GM19099 (cell line): ENCODE data around the gene TRIAP1.

Experiments used
- POLR2A ChIP-seq: IDR thresholded peaks from 3 replicates; pipeline ENCODE4 v1.6.1; 2011; ENCODE audit warnings: low read depth; ENCODE audit not compliant: insufficient read length; ENCODE audit errors: extremely low read depth

TRIAP1 gene

DNA sequence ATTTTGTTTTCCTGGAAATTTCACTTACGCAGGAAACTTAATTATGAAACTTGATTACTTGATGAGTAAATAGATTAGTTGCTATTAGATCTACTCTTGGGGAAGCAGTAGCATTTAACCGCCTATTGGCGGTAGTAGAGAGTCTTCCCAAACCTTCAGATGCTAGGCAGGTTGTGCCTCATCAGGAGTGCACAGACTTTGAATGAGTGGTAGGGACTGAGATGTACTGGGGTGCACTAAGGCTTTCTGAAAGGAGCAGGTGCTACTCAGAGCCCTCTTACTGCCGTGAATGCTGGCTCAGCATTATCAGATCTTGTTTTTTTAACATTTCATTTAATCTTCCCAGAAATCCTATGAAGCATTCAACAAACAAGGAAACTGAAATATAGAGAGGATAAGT is 7.8 kb upstream of the TRIAP1 start:
- TF ChIP-seq POLR2A: no peak

DNA sequence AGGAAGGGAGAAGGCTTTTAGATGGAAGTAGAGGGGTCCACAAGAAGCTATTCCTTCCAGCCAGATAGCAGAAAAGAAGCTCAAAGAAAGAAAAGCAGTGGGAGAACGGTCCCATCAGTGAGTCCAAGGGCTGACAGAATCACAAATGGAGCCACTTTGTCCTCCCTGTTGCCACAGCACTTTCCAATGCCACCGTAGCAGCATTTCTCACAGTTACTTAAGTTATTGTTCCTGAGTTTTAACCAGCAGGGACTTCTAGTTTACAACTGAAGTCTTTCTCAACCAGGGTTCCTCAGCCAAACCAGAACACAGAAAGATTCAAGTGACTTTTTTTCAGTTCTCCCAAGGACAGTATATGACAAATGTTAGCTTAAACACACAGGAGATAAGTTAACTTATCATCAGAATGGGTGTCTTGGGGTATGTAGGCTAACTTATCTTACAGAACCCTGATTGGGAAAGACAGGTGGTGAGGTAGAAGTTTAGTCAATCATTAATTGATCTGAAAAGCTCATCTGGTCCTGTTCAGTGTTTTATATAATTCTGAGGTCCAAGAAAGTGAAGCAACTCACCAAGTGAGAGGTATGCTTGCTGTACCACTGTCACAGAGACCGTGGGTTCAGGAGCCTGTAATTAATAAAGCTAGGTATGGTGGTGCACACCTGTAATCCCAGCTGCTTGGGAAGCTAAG is 7.0 kb upstream of the TRIAP1 start:
- TF ChIP-seq POLR2A: no peak

- no peak for TF ChIP-seq POLR2A
Observed at GRCh38 chr12:120447992-120448391, 1.8 kb upstream of the TRIAP1 start.

DNA sequence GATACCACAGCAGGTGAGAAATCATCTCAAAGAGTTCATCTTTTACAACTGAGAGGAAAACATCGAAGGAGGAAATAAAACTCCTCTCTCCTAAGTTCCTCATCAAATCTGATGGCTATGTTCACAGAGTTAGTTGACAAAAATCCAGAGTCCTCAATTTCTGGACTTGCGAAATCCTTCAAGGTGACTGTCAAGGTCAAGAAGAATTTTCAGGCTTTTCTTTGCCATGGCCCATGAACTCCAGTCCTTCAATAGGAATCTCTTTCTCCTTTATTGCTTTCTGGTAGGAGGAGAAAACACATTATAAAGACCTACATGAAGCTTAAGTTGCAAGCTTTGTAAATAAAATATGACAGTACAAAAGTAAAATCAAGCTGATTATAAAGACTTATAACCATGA is 1.5 kb downstream of the TRIAP1 start:
- TF ChIP-seq POLR2A: no peak

GRCh38 chr12:120439646-120440247 is 6.4 kb downstream of the TRIAP1 start:
- TF ChIP-seq POLR2A: no peak

DNA sequence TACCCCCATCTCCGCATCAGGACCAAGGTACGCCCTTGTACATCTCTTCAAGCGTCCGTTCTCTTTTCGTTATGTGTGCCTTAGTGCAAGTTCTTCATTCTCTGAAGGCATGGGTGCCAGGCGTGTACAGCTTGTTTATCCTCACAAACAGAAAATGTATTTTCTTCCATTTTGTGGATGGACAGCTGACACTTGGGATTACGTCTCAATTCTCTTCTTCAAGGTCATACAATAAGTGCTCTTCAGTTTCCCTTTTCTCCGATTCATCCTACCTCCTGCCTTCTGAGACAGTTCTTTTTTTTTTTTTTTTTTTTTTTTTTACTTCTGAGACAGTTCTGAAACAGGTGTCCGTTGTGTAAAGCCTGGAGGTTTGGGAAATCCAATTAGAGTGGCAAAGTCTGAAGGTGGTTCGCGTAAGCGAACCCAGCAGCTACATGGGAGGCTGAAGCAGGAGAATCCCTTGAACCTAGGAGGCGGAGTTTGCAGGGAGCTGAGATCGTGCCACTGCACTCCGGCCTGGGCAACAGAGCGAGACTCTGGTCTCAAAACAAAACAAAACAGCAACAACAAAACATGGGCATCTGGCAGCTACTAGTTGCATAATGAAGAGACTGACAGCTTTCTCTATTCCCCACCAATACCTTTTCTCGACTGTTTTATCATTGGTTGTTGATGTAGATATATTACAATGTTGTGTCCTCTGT is 7.5 kb downstream of the TRIAP1 start:
- TF ChIP-seq POLR2A: no peak

GRCh38 chr12:120437735-120438494 is 8.3 kb downstream of the TRIAP1 start, which contains the start of gene COX6A1:
COX6A1 (plus strand) TSS chr12:120438113; CDS start chr12:120438127, 14 bp downstream.
- TF ChIP-seq POLR2A: peak; percentile 86

DNA sequence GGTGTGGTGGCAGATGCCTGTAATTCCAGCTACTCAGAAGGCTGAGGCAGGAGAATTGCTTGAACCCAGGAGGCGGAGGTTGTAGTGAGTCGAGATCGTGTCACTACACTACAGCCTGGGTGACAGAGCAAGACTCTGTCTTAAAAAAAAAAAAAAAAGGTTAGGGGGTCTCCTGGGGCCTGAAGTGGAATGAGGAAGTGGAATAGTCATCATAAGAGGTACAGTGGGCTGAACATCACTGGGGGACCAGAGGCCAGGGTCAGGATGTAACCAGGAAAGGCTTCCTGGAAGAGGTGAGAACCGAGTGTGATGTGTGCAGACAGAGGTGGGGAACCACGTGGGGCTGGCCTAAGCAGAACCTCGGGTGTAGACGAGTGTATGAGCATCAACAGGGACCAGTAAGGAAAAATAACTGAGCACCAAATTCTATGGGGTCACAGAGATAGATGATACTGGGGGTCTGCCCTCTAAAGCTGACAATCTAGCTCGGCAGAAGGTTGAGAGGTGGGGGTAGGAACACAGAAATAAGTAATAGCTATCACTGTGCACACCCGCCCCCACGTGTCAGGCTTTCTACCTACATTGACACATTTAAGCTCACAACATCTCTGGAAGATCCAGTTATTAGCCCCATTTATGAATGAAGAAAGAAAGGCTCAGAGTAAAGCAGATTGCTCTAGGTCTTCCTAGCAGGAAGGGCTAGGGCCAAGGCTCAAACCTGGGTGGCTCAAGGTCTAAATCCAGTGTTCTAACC is 13.2 kb downstream of the TRIAP1 start:
- TF ChIP-seq POLR2A: no peak

DNA sequence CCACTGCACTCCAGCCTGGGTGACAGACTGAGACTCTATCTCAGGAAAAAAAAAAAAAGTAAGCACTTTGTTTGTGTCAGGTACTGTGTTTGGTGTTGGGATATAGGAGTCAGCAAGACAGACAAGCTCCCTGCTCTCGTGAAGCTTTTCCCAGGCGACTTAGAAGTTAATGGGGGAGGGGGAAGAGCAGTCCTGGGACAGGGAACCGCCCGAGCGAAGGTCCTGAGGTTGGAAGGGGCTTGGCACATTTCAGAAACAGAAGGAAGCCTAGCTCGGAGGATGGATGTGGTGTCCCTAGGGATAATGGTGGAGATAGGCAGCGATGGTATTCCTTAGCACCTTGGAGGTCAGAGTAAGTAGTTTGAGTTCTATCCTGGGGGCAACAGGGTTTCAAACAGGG is 16.8 kb downstream of the TRIAP1 start:
- TF ChIP-seq POLR2A: no peak

- TF ChIP-seq POLR2A: no peak
Observed at GRCh38 chr12:120428597-120429229, 17.5 kb downstream of the TRIAP1 start.

- TF ChIP-seq POLR2A: no peak
Observed at GRCh38 chr12:120425797-120426196, 20.4 kb downstream of the TRIAP1 start.

GRCh38 chr12:120422892-120423456 is 23.2 kb downstream of the TRIAP1 start:
- TF ChIP-seq POLR2A: no peak

GRCh38 chr12:120421701-120422100 is 24.5 kb downstream of the TRIAP1 start:
- TF ChIP-seq POLR2A: no peak
